Stimulated activated CD8-positive, alpha-beta memory T cell treated with anti-CD3 and anti-CD28 coated beads, Interleukin-7, amount 100 ng/mL, for 4 hours (primary cell): Measurements from ENCODE around the gene KLF6.

Source experiments
- DNase-seq, 2 donors: peaks; one replicate each; pipeline ENCODE4 v3.0.0-alpha.2; 2020; ENCODE audit warnings: low read depth in 2 of 2

The KLF6 gene

GRCh38 chr10:3787816-3788215 lies 2.8 kb upstream of the KLF6 start:
- no peak for DNase-seq

DNA sequence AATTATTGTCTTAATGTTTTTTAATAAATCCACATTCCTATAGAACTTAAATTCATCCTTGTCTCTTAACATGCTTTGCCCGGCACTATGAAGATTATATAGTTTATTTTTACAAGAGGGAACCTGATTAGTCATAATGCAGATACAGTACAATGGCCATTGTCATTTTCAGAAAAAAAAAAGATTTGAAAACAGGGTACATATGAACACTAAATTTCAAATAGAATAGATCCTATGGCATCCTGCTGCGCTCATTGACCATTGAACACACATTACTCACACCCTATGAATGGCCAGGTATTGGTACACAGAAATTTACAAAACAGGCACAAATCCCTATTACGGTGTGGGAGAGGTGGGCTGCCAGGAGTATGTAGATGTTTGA lies 2.0 kb upstream of the KLF6 start:
- DNase-seq, result no peak

DNA sequence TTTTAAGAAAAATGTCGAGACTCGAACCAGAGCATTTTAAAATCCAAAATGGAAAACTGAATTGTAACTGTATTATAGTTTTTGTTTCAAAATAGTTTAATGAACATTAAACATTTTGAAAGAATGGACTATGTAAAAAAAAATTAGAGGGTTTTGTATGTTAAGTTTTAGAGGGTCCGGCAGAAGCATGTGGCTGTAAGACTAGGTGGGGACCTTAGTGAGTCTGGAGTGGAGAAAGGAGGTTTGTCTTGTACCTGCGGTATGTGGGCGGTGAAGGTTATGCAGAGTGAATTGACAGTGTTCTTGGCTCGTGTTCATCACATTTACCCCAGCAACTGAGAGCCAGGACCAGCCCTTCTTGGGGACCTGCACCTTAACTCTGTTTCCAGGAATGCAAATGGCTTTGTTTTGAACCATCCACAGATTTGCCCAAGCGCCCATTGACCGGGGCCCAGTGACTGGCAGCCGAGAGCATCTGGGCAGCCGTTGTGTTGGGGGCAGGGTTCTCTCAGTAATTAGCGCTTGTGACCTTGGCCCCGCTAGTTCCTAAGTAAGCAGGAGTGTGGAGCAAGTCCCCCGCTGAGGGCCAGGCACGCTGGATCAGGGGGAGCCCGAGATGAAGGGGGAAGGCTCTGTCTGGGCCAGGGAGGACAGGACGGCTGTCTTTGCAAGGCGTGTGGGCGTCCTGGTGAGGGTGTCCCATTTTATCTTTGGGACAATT lies 1.4 kb upstream of the KLF6 start:
- DNase-seq, result no peak

DNA sequence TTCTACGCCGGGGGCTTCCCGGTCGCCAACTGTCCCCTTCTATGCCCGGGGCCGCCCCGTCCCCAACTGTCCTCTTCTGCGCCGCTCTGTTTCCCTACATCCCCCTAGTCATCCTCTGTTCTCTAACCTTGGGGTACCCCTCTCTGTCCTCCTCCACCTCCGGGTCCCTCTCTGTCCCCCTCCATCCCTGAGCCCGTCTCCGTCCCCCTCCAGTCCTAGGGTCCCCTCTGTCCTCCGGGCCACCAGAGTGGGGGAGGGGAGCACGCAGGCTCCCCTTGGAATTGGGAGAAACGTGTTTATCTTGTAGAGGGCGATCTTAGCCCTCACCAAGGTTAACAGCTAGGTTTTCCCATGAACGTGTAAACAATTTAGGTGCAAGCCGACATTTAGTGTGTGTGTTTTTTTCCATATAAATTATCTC lies 852 bp upstream of the KLF6 start:
- DNase-seq, result no peak

- DNase-seq, result peak; percentile 98 to 99
These were observed 342 bp upstream of the KLF6 start for GRCh38 chr10:3785251-3785850.

DNA sequence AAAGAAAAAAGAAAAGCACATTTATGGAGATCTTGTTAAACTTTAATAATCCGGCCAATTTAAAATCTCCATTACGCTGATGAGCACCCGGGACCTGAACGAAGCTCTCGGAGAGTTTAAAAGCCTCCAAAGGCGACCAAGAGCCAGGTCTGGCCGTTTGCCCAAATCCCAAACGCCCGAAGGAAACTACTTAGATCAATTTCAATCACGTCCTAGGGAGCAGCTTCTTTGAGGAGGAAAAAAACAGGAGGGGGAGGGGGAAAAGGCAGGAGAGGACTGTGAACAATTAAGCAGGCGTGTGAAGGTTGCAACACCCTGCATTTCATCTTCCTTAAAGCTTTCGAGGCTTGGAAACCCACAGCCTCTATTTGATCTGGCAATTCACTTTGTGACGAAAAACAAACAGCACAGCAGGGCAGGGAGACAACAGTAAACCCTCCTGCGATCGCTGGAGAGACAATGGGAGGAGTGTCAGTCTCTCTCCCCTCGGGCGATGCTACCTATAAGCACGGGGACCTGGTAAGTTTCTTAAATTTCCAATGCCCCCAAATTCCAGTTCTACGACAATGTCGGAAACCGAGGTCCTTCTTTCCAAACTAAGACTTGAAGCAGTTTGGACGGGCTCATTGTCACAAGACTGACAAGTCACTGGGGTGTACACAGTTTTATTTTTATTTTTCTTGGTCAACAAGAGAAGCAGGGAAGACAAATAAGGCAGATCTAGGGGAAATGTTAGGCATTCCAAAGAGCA lies 1.2 kb downstream of the KLF6 start:
- no peak for DNase-seq

- peak; percentile 61 to 63 for DNase-seq
These were observed 1.7 kb downstream of the KLF6 start for GRCh38 chr10:3783316-3783681.

- DNase-seq, result peak in 1 of 2 donors; percentile 50
These were observed 2.3 kb downstream of the KLF6 start for GRCh38 chr10:3782451-3783315.

DNA sequence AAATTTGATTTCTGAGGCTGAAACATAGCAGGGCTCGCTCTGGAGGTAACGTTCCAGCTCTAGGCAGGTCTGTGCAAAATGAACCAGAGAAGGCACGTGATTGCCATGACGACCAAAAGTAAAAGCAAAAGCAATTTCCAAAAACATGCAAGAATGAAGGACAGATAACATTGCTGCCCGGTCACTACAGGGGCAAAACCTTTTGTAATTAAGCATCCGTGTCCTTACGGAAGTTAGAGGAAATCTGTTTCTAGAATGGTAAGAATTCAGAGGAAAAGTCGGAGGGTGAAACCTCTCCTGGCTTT lies 2.9 kb downstream of the KLF6 start:
- DNase-seq, result no peak

- DNase-seq, result peak in 1 of 2 donors; percentile 53
These were observed 3.4 kb downstream of the KLF6 start for GRCh38 chr10:3781468-3782145.

DNA sequence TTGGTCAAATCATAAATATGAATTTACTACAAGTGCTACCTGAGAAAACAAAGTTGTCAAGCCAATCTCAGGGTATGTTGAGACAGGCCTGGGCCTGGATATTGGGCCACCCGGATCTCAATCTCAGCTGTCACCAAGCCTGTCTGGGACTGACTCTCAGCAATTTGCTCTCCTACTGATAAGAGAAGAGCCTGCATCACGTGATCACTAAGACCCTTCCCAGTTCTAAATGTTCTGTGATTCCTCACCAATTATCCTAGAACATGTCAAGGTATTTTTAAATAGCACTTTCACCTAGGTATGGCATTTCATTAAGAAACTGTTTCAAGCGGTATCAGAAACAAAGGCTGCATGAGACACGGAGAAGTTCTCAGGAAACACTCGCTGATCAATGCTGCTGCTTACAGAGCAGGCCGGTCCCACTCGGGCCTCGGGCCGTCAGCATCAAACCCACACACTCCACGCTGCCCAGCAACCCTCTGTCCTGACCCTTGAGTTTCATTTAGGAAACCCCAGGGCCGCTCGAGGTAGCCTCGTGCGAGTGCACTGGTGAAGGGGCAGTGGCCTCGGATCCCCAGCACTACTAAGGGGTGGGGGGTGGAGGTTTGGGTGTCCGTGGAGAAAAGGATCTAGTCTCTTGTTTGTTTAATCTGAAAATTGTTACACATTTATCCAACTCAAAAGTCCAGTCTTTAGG lies 4.1 kb downstream of the KLF6 start:
- DNase-seq, result no peak

DNA sequence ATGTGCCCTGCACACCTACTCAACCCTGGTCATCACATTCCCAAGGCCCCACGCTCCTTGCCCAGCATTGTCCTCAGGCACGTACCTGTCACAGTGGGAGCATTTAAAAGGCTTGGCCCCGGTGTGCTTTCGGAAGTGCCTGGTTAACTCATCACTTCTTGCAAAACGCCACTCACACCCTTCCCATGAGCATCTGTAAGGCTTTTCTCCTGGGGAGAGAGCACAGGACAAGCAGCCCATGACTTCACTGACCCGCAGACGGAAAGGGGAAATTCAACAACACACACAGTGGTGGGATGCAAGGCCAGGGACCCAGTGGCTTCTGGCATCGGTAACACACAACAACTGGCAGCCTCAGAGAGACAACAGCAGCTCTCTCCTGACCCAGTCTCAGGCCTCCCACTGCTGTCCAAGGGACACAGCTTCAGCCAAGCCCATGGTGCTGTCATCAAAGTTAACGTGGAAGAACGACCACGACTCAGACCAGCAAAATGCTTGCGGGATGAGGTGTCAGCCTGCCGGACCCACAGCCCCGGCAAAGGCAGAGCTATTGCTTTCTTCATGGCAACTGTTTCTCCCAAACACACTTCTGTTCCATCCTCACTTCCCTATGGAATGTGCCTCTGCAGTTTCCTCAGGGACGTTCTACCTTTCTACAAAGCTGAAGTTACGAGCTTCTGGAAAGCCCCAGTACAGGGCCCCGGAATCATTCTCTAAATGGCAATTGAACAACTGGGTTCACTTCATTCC lies 4.8 kb downstream of the KLF6 start:
- no peak for DNase-seq

- no peak for DNase-seq
These were observed 5.8 kb downstream of the KLF6 start for GRCh38 chr10:3779158-3779741.

DNA sequence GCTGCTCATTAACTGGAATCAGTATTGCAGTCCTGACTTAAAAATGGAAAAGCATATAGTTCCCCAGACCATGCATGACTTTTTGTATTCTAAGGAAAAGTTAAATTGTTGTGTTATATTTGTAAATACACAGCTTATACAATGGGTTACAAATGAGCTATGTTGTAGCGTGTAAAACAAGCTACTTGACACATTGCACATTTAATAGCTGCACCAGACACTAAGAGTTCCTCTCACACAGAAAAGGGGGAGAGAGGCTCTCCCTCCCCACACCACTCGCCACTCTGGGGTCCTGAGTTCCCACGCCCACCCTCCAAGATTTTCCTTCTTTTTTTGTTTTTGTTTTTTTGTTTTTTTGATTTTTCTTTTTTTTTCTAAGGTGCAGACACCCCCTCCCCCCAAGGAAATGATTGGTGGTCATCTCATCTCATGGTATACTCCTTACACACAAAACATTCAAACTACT lies 6.3 kb downstream of the KLF6 start:
- no peak for DNase-seq

- DNase-seq, result no peak
These were observed 6.9 kb downstream of the KLF6 start for GRCh38 chr10:3777981-3778691.

- DNase-seq, result peak in 1 of 2 donors; percentile 63
These were observed 8.0 kb downstream of the KLF6 start for GRCh38 chr10:3776796-3777571.

- DNase-seq, result no peak
These were observed 9.1 kb downstream of the KLF6 start for GRCh38 chr10:3775696-3776551.
